K562 (cell line): ENCODE results near the gene SLC6A20. TPM values are rescaled to one million over a fixed set of nuclear protein-coding genes. Genes with fewer than 3 reads are reported as not detected.

Source experiments
- ATF7 ChIP-seq: fragments of 450-650 bp; IDR thresholded peaks from 2 replicates; pipeline ENCODE4 v1.7.1; 2014; ENCODE audit warnings: mild to moderate bottlenecking, moderate library complexity
- BRF1 ChIP-seq: IDR thresholded peaks from 3 replicates; pipeline ENCODE4 v1.6.1; 2011; ENCODE audit warnings: borderline replicate concordance, mild to moderate bottlenecking; ENCODE audit not compliant: insufficient read length; ENCODE audit errors: extremely low read depth
- CBFA2T2 ChIP-seq: fragments of 450-650 bp; conservative IDR thresholded peaks from 2 replicates; pipeline ENCODE4 v1.6.1; 2017; ENCODE audit warnings: mild to moderate bottlenecking
- HDAC2 ChIP-seq: fragments of 450-650 bp; IDR thresholded peaks from 2 replicates; pipeline ENCODE4 v1.6.1; 2016; ENCODE audit warnings: mild to moderate bottlenecking
- MEIS2 ChIP-seq: fragments of 450-650 bp; IDR thresholded peaks from 2 replicates; pipeline ENCODE4 v1.6.1; 2014; ENCODE audit warnings: mild to moderate bottlenecking; ENCODE audit not compliant: partially characterized antibody
- MXI1 ChIP-seq: IDR thresholded peaks from 2 replicates; pipeline ENCODE4 v1.6.1; 2011; ENCODE audit warnings: low read depth, mild to moderate bottlenecking, improper control_type of control experiment, low read length
- NR1H2 ChIP-seq: sonication (generic); formaldehyde crosslinking; IDR thresholded peaks from 2 replicates; pipeline ENCODE4 v1.4.0; 2020; ENCODE audit warnings: mild to moderate bottlenecking, missing genetic modification reagents
- NR2C2 ChIP-seq, 2 experiments: fragments of 200-800 bp in 1 of 2; sonication (Bioruptor generic) in 1 of 2; sonication (generic) in 1 of 2; formaldehyde crosslinking in 1 of 2; IDR thresholded peaks; 2 replicates each; pipeline versions ENCODE4 v1.6.1 to v1.8.0; 2016 to 2022; ENCODE audit warnings: mild to moderate bottlenecking in 1 of 2, missing compliant biosample characterization in 1 of 2, missing genetic modification characterization in 1 of 2, missing genetic modification reagents in 1 of 2
- PRMT5 ChIP-seq: sonication (generic); formaldehyde crosslinking; IDR thresholded peaks from 2 replicates; pipeline ENCODE4 v1.5.0; 2020; ENCODE audit warnings: missing genetic modification reagents
- RB1 ChIP-seq: fragments of 450-650 bp; IDR thresholded peaks from 2 replicates; pipeline ENCODE4 v1.6.1; 2017; ENCODE audit warnings: low read depth, mild to moderate bottlenecking
- SMAD2 ChIP-seq: fragments of 150-350 bp; IDR thresholded peaks from 2 replicates; pipeline ENCODE4 v1.6.1; 2014; ENCODE audit warnings: low read depth, mild to moderate bottlenecking, low read length
- SMC3 ChIP-seq: conservative IDR thresholded peaks from 2 replicates; pipeline ENCODE4 v1.6.1; 2011; ENCODE audit warnings: low read depth, low read length, improper control_type of control experiment; ENCODE audit not compliant: insufficient read depth
- SPI1 ChIP-seq: IDR thresholded peaks from 2 replicates; pipeline ENCODE4 v1.6.1; 2011; ENCODE audit warnings: low read depth, low read length, control low read depth, borderline replicate concordance
- SRSF7 ChIP-seq: fragments of 200-400 bp; formaldehyde crosslinking; optimal IDR thresholded peaks from 2 replicates; pipeline ENCODE3; 2017; ENCODE audit warnings: mild to moderate bottlenecking, low read depth, low read length
- ZFPM2 ChIP-seq: fragments of 250-450 bp; sonication (Bioruptor Pico); IDR thresholded peaks from 2 replicates; pipeline ENCODE4 v1.5.1; 2022; ENCODE audit warnings: mild to moderate bottlenecking
- ZNF583 ChIP-seq: fragments of 250-450 bp; sonication (Bioruptor Pico); IDR thresholded peaks from 2 replicates; pipeline ENCODE4 v1.4.0; 2020
- polyA plus RNA-seq, 8 experiments: library from polyadenylated mRNA; depleted of rRNA in 4 of 8; stranded (reverse) in 5 of 8; unstranded in 3 of 8; fragments of >200 nt; fragmentation: Nextera tagmentation in 2 of 8; fragmentation: Illumina TruSeq in 1 of 8; extraction: Ambion mirVana in 2 of 8; extraction: Trizol in 1 of 8; gene quantifications; 2 replicates each; pipeline versions ENCODE4 v1.2.1 to v1.2.3, GENCODE V29; 2011 to 2014; ENCODE audit warnings: inconsistent platforms in 1 of 8, missing spikeins in 1 of 8
- total RNA-seq, 7 experiments: library from RNA; depleted of rRNA in 6 of 7; stranded (reverse); fragments of >200 nt in 6 of 7; fragmentation: Illumina TruSeq in 2 of 7; extraction: Trizol in 2 of 7; gene quantifications; 2 replicates each; pipeline versions ENCODE4 v1.2.1 to v1.2.3, GENCODE V29; 2011 to 2021; ENCODE audit warnings: low replicate concordance in 1 of 7
- TF ChIP-seq, protein P1 (sequence below), 2 experiments: fragments of 450-650 bp; IDR thresholded peaks; 2 replicates each; pipeline ENCODE4 v1.6.1; 2016
- TF ChIP-seq, protein P2 (sequence below), 2 experiments: fragments of 450-650 bp in 1 of 2; sonication (generic) in 1 of 2; formaldehyde crosslinking in 1 of 2; IDR thresholded peaks in 1 of 2; conservative IDR thresholded peaks in 1 of 2; 2 replicates each; pipeline versions ENCODE4 v1.6.1 to v1.8.1; 2016 to 2023; ENCODE audit warnings: mild to moderate bottlenecking in 2 of 2, moderate library complexity in 2 of 2, inconsistent platforms in 1 of 2, missing genetic modification reagents in 1 of 2
- TF ChIP-seq, protein P3 (sequence below): fragments of 450-650 bp; conservative IDR thresholded peaks from 2 replicates; pipeline ENCODE4 v1.6.1; 2016; ENCODE audit warnings: missing genetic modification characterization, low read depth, mild to moderate bottlenecking, missing compliant biosample characterization, moderate library complexity

SLC6A20 gene
- total and polyA plus RNA-seq, 9 of the 15 experiments (the other 6 are each of a cell fraction or from before 2014, with no cell fraction given) = not detected

DNA sequence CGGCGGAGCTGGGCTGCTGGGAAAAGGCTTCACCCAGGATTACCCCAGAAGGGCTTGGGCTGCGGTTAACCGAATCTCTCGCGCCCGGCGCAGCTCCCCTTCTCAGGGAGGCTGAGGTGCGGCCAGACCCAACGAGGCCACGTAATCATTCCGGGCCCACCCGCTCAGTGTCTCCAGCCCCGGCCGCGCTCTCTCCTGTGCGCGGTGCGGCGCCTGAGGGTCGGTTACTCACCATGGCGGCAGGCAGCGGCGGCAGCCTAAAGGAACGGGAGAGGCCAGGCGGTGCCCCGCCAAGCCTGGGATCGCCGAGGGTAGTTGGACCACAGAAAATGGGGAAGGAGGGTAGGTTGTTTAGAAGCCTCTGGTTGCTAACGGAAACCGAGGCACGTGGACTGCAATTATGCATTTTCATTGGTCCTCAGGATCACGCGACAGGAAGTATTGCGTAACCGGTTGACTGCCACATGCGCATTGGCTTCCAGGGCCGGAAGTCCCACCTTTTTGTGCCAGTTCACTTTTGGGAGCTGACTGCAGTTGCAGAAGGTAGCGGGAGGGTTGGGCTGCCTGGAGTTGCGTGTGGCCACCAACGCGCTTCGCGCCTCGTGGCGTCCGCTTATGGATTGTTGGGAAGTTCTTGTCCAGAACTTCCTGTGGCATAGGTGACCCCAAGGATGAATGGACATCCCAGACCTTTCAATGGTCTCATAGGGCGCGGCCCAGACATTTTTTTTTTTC, 45.6 kb upstream of the SLC6A20 start, which contains the start of gene LZTFL1 (continued):
- TF ChIP-seq ATF7 = peak; percentile 95
- no peak for TF ChIP-seq ZFPM2 (CRISPR knock-in tag)
- TF ChIP-seq, protein P1, sequence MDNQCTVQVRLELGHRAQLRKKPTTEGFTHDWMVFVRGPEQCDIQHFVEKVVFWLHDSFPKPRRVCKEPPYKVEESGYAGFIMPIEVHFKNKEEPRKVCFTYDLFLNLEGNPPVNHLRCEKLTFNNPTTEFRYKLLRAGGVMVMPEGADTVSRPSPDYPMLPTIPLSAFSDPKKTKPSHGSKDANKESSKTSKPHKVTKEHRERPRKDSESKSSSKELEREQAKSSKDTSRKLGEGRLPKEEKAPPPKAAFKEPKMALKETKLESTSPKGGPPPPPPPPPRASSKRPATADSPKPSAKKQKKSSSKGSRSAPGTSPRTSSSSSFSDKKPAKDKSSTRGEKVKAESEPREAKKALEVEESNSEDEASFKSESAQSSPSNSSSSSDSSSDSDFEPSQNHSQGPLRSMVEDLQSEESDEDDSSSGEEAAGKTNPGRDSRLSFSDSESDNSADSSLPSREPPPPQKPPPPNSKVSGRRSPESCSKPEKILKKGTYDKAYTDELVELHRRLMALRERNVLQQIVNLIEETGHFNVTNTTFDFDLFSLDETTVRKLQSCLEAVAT (IDR thresholded peaks at IDR 0.05) = no peak
- peak; percentile 75 for TF ChIP-seq CBFA2T2
- TF ChIP-seq ZNF583 (CRISPR knock-in tag) = no peak
- TF ChIP-seq SMC3 = 0 out of 2 replicates have a peak, but pooled peaks have one; percentile 5
- peak; percentile 91 for TF ChIP-seq HDAC2
- TF ChIP-seq BRF1 = no peak
- TF ChIP-seq, protein P2, sequence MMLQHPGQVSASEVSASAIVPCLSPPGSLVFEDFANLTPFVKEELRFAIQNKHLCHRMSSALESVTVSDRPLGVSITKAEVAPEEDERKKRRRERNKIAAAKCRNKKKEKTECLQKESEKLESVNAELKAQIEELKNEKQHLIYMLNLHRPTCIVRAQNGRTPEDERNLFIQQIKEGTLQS (IDR thresholded peaks at IDR 0.05) = peak; percentile 98
- TF ChIP-seq, protein P2 (CRISPR knock-in tag; conservative IDR thresholded peaks at IDR 0.05) = peak; percentile 66
- TF ChIP-seq NR2C2 (CRISPR knock-in tag; IDR thresholded peaks at IDR 0.05) = no peak
- TF ChIP-seq NR2C2 (tag; IDR thresholded peaks at IDR 0.05) = 0 out of 2 replicates have a peak, but pooled peaks have one; percentile 36
- TF ChIP-seq PRMT5 (CRISPR knock-in tag) = no peak
- TF ChIP-seq, protein P3, sequence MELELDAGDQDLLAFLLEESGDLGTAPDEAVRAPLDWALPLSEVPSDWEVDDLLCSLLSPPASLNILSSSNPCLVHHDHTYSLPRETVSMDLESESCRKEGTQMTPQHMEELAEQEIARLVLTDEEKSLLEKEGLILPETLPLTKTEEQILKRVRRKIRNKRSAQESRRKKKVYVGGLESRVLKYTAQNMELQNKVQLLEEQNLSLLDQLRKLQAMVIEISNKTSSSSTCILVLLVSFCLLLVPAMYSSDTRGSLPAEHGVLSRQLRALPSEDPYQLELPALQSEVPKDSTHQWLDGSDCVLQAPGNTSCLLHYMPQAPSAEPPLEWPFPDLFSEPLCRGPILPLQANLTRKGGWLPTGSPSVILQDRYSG (tag) = 0 out of 2 replicates have a peak, but pooled peaks have one; percentile 49
- TF ChIP-seq NR1H2 (CRISPR knock-in tag) = no peak
- no peak for TF ChIP-seq SPI1
- peak; percentile 20; the same call in 1 of the 2 replicates for TF ChIP-seq RB1
- TF ChIP-seq MXI1 = peak; percentile 97
- TF ChIP-seq MEIS2 = no peak
- no peak for TF ChIP-seq SRSF7
- no peak for TF ChIP-seq SMAD2
